Measurements from ENCODE around the gene RPS21. TPM values are rescaled to one million over a fixed set of nuclear protein-coding genes. Genes with fewer than 3 reads are reported as not detected.

The RPS21 gene
- polyA plus RNA-seq, 4 donors, result 715 to 1,000 (median 769) TPM

DNA sequence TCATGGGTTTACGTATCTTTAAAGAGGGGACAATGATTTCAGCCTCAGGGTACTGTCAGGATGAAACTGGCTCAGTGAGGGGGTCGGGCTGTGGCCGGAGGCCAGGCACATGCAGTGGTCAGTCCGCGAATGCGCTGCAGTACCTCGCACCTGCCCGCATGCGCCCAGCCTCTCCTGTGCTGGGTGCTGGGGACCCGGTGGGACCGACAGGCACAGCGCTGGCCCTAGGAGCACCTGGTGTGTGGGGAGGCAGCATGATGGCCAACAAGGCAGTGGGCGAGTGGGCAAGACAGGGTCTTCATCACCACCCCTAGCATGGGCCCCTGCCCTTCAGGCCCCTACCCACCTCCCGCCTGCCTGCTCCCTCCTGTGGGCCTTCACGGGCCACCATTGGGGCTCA lies 21.2 kb downstream of the RPS21 start:
- no peak for DNase-seq (ENCODE audit: low read depth in 4 of 4, low spot score in 3 of 4)

GRCh38 chr20:62408640-62409039 lies 21.7 kb downstream of the RPS21 start:
- DNase-seq (ENCODE audit: low read depth in 4 of 4, low spot score in 3 of 4), result no peak

DNA sequence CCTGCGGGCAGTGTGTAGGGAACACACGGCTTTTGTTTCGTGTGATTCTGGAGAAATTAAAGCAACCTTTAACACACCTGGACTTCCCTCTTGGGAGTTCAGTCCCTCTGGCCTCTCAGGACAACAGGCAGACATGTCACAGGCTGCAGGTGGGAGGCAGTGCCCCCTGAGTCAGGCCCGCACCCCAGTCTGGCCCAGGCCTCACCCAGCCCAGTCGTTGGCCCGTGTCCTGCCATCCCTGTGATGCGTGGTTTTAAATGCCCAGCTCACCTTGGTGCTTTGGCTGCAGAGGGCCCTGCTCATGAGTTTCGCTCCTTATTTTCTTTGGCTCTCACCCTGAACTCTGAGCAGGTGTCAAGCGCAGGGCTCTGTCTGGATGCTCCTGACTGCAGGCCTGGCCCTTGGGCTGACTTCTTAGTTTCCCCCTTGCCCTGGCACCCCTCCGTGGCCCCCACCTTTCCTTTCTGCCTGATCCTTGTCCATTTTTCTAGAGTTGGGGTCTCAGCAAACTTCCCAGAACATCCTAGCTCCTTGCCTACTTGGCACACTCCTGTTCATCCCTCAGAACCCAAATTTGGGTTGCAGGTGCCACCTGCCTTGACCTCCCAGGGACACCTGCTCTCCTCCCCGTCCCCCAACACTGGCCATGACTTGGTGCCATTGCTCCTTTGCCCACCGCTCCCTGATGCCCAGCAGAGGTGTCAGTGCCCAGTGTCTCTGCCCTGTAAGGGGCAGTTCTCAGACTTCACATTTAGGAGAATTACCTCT lies 22.4 kb downstream of the RPS21 start:
- DNase-seq (ENCODE audit: low read depth in 4 of 4, low spot score in 3 of 4), result no peak

GRCh38 chr20:62409931-62410745 lies 23.2 kb downstream of the RPS21 start:
- peak in 1 of 4 donors; percentile 50 for DNase-seq (ENCODE audit: low read depth in 4 of 4, low spot score in 3 of 4)

- DNase-seq (ENCODE audit: low read depth in 4 of 4, low spot score in 3 of 4), result no peak
Measured at GRCh38 chr20:62410746-62411478, 24.0 kb downstream of the RPS21 start.

DNA sequence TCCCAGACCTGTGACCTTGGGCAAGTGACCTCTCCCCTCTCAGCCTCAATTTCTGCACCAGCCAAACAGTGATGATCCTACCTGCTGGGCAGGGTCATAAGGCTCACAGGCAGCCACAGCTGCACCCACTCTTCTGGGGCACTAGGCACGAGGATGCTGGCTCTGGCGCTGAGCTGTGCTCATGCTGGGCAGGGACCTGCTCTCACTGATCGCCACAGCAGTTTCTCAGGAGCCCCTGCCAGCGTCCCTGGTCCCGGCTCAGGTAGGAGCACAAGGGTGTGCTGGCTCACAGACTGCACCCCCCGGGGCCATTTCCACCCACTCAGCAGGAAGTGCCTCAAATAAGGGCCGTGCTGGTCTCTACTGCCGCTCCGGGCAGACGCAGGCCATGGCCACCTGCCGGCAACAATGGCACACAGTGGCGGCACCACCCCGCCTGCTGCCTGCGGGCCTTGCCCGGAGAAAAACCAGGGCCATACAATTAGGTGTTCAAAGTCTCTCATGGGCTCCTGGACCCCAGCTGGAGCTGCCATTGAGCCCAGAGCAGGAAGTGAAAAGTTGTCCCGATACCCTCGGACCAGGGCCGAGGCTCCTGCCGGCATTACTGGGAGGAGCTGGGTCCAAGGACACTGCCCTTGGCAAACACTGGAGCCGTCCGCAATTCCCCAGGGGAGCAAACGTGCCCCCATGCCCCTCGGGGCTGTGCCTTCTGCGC lies 24.7 kb downstream of the RPS21 start:
- no peak for DNase-seq (ENCODE audit: low read depth in 4 of 4, low spot score in 3 of 4)

GRCh38 chr20:62412194-62413024 lies 25.5 kb downstream of the RPS21 start:
- DNase-seq (ENCODE audit: low read depth in 4 of 4, low spot score in 3 of 4), result no peak

DNA sequence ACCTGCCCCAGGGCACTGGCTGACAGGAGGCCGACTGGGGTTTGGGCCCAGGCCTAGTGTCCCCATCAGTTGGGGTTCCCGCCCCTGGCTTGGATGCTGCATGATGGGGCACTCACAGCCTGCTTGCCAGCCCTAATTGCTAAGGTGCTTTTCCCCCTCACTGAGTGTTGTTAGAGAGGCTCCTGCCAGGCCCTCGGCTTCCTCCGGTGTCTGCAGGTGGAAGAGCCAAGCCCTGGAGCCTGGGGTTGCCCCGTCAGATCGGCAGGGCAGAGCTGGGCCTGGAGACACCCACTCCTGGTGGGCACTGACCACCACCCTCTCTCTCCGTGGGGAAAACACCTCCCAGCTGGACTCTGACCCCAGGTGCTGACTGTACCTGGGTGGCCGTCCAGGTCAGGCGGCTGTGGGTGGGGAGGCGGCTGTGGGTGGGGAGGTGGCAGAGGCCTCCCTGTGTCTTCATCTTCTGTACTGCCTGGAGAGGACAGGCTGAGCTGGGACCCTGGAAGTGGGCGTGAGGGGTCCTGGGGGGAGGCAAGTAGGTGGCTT lies 26.2 kb downstream of the RPS21 start:
- DNase-seq (ENCODE audit: low read depth in 4 of 4, low spot score in 3 of 4), result no peak

DNA sequence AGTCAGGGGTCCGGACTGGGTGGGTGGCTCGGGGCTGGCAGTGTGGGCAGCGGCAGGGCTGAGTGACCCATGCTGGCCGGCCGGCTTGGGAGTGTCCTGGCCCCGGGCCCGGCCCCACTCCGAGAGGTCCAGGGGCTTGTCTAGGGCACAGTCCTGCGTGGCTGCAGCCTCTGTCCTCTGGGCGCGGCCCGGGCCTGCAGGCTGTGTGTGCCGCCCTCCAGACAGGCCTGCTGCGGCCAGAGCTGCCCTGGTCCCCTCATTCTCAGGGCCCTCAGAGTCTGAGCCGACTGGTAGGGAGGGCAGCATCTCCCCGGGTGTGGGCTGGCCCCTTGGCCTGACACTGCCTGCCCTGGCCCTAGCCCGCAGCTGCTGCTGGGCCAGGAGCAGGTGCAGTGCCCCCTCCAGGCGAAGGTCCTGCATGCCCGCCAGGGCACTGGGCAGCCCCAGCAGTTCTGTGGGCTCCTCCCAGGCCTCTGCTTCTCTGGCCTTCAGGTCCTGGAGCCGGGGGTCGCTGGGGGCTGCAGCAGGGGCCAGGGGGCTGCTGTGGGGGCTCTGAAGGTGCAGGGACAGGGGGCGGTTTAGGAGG lies 27.1 kb downstream of the RPS21 start:
- DNase-seq (ENCODE audit: low read depth in 4 of 4, low spot score in 3 of 4), result no peak

DNA sequence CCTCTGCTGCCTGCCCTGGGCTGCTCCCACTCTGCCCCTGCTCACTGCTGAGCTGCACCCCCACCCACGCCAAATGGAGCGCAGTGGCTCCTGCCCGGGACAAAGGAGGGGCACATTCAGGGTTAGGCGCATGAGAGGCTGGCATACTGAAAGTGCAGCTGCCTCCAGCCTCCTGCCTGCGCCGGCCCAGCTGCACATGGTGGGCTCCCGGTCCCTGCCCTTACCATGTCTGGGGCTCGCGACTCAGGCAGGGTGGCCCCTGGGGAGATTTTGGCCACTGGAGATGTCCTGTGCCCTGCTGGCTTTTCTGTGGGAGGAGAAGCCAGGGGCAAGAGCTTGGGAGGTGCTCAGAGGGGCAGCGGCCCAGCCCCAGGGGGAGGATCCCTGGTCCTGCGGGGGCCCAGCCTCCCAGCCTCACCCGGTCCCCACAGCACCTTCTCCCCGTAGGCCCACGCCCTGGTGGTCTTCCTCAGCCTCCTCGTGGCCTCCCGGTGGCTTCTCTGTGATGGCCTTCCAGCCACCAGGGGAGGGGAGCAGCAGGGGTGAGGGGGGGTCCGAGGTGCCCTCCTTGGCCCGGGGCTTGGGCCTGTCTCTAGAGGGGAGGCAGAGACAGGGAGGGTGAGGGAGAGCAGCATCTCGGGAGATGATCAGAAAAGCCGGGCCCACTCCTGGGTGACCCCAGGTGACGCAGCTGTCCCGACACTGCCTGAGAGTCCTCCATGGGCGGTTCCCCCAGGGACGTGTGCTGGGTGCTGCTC lies 28.6 kb downstream of the RPS21 start:
- DNase-seq (ENCODE audit: low read depth in 4 of 4, low spot score in 3 of 4), result no peak

GRCh38 chr20:62416651-62417637 lies 30.0 kb downstream of the RPS21 start:
- no peak for DNase-seq (ENCODE audit: low read depth in 4 of 4, low spot score in 3 of 4)

DNA sequence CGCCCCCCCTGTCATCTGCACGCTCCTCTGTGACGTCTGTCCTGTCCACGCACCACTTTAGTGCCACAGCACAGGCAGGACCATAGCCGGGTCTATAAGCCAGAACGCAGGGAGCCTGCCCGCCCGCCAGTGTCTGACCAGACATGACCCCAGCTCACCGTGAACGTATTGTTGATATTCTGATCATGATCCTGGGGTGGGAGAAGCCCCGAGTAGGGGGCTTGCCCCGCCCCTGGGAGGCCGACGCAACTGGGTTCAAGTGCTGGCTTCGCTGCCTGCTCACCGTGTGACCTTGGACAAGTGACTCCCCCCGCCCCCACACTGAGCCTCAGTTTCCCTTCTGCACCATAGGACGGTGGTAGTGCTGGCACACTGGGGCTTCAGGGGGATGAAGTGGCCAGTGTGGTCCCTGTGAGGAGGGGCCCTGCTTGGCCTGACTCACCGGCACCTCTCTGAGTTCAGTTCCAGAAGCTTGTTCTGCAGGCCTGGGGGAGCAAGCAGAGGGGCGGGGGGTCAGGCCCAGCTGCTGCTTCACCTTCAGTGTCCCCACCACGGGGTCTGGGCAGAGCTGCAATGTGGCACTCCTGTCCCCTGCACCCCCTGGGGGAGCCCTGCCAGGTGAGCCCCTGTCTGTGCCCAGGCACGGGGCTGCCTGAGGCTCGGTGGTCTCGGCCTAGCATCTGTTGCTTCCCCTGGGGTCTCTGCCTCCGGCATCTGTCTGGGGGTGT lies 31.2 kb downstream of the RPS21 start:
- no peak for DNase-seq (ENCODE audit: low read depth in 4 of 4, low spot score in 3 of 4)

GRCh38 chr20:62418709-62419487 lies 32.0 kb downstream of the RPS21 start:
- DNase-seq (ENCODE audit: low read depth in 4 of 4, low spot score in 3 of 4), result no peak

- no peak for DNase-seq (ENCODE audit: low read depth in 4 of 4, low spot score in 3 of 4)
Measured at GRCh38 chr20:62419759-62420158, 32.9 kb downstream of the RPS21 start.

DNA sequence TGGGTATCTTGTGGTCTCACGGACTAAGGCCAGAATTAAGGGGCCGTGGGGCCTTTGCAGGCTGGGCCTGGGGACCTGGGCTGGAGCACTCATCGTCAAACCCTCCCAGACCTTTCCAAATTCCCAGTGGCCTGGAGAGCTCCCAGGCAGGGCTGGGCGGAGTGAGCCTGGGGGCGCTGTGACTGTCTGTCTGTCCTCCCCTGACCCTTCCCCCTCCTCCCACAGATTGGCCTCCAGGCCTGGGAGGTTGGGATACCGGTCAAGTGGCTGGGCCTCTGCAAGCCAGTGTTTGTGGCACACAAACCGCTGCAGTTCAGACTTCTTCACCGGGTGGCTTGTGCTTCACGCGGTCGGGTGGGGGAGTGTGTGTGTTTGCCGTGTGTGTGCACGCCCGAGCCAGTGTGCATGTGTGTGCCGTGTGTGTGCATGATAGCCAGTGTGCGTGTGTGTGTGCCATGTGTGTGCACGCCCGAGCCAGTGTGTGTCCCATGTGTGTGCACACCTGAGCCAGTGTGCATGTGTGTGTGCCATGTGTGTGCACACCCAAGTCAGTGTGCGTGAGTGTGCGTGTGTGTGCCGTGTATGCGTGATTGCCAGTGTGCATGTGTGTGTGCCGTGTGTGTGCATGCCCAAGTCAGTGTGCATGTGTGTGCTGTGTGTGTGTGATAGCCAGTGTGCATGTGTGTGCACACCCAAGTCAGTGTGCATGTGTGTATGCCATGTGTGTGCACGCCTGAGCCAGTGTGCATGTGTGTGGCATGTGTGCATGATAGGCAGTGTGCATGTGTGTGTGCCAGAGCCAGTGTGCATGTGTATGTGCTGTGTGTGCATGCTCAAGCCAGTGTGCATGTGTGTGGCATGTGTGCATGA lies 34.2 kb downstream of the RPS21 start:
- no peak for DNase-seq (ENCODE audit: low read depth in 4 of 4, low spot score in 3 of 4)

Data from left renal pelvis (tissue), 4 donors.